Stimulated activated CD8-positive, alpha-beta memory T cell treated with anti-CD3 and anti-CD28 coated beads, Interleukin-4, amount 100 ng/mL, for 1 hour (primary cell): ENCODE measurements around the gene SLC26A8.
A peak's percentile ranks its signal among the peaks of the same experiment; 100 is the strongest.
"Not testable (repeated sequence)": the region's sequence is repeated elsewhere in the genome, so short reads cannot be mapped to it uniquely, and the experiment has no call there.

Source experiments
- DNase-seq, 2 donors: peaks; one replicate each; pipeline ENCODE4 v3.0.0-alpha.2; 2020; ENCODE audit warnings: low read depth in 2 of 2, low spot score in 1 of 2

The SLC26A8 gene

DNA sequence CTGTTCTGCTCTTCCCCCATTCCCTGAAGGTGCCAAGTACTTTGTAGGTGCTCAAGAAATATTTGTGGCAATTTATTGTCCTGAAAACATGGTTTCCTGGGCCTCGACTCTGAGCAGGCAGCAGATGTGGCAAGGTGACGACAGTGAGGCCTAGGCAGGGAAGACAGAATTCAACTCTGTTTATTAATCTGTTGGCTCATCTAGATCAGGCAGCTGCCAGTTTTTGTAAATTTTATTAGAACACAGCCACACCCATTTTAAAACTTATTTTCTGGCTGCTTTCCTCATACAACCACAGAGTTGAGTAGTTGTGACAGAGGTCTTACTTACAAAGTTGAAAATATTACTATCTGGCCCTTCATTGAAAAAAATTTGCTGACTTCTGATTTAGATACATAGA is 27.7 kb upstream of the SLC26A8 start:
- DNase-seq, result no peak

DNA sequence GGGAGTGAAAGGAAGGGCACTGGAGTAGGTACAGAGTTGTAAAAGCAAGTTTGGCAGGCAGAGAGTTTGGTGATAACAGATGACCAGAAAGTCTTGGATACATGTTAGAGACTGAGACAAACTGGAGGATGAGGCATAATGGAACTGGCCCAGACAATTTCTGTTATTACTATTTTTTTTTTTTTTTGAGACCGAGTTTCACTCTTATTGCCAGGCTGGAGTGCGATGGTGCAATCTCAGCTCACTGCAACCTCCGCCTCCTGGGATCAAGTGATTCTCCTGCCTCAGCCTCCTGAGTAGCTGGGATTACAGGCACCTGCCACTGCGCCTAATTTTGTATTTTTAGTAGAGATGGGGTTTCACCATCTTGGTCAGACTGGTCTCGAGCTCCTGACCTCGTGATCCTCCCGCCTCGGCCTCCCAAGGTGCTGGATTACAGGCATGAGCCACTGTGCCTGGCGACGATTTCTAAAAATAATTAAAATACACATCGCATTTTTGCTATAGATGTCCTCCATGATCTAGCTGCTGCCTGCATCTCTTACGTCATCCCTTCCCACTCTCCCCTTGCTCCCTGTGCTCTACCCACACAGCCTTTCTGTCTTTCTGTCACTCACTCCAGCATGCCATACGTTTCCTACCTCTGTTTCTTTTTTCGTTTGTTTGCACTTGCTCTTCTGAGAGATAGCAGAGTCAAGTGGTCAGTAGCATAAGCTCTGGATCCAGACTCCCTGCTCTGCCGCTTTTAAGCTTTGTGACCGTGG is 26.7 kb upstream of the SLC26A8 start:
- DNase-seq, result no peak

DNA sequence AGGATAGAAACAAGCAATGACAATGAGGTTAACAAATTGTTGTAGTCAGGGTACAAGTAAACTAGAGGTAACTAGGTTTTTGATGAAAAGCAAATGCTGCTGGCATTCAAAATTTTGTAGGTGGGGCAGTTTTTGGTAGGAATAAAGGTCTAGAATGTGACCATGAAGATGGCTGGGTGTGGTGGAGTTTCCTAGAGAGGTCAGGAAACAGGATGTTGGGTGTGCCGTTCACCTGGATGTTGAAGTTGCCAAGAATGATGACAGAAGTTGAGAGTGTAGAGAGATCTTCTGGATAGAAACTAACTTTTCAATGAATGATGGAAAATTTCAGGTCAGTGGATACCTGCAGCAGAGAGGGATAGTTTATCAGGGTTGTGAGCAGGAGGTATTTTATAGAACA is 25.9 kb upstream of the SLC26A8 start:
- DNase-seq, result no peak

DNA sequence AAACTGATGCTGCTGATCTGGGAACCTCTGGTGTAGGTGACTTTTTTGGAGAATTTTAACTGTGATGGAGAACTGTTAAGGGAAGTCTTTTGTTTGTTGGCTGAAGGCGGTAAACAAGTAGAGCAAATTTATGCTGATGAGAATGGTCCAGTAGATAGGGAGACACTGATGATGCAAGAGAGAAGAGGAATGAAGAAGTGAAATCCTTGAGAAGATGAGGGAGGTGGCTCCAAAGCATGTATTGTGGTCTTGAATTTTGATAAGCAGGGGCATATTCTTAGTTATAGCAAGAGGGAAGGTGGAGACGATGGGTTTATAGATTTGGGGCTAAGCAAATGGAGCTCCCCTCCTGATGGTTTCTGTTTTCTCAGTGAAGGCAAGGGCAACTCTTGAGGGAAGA is 25.1 kb upstream of the SLC26A8 start:
- DNase-seq, result no peak

DNA sequence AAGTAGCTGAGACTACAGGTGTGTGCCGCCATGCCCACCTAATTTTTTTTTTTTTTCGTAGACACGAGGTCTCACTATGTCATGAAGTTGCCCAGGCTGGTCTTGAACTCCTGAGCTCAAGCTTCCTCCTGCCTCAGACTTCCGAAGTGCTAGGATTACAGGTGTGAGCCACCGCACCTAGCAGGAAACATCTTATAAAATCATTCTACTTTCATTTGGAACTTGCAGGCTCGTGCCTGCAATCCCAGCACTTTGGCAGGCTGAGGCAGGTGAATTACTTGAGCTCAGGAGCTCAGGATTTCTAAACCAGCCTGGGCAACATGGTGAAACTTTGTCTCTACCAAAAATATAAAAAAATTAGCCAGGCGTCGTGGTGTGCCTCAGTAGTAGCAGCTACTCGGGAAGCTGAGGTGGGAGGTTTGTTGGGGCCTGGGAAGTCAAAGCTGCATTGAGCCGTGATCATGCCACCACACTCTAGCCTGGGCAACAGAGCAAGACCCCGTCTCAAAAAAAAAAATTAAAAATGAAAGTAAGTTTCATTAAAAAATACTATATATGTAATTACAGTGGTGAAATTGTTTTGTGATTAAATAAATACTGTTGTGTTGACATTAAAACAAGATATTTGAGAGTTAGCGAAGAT is 18.3 kb upstream of the SLC26A8 start:
- no peak for DNase-seq

DNA sequence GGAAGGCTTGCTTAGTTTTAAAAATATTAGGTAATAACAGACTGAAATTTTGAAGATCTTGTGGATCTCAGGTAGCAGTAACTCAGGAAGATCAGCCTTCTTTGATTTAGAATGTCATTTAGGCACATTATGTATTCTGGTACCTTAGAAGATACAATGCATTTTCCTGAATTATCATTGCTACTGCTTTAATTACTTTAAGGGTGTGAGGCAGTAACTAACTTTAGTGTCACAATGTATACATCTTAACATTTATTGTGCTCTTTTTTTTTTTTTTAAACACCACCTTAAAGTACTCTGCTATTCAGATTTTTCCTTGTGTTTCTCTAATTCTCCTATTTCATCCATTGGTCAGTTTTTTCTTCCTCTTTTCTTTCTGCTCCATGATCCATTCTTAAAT is 16.5 kb upstream of the SLC26A8 start:
- no peak for DNase-seq

DNA sequence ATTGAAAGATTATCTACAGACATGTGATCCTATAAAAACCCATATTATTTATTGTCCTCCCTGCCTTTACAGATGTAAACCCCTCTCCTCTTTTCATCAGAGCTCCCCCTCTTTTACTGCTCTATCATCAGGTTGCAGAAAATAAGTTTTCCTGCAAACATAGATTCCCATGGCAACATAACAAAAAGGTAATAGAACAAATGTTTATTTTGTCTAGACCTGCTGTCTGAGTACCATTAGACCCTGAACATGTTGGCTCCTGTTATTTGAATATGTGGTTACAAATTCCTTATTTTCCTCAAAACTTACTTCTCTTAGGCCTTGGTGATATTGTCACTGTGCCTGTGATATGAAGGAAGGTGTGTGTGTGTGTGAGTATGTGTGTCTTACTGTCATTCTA is 14.7 kb upstream of the SLC26A8 start:
- DNase-seq, result no peak

DNA sequence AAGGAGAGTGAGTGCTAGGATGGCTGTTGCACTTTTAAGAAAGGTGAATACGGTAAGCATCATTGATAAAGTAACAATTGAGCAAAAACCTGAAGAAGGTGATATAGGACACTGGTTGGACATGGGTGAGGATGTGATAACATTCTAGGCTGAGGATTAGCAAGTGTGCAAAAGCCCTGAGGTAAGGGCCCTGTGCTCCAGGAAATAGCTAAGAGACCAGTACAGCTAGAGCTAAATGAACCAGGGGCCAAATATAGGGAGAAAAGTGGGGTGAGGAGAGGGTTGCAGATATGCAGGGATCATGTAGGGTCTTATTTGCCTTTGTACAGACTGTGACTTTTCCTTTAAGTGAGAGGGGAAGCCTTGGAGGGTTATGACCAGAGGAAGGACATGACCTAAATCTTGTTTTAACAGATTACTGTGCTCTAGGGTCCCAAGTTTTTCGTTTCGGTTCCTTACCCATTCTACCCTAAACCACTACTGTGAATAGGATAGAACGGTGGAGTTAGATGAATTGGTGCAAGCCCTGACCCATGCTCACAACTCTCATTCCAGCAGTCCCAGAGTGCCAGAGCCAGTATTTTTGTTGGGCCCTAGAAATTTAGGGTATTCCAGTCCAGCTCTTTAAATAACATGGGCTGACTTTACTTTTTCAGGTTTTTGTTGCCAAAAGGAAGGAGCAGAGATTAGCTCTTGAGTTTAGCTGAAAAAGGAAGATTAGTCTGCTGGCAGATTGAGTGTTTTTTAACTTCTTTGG is 13.9 kb upstream of the SLC26A8 start:
- DNase-seq, result no peak

DNA sequence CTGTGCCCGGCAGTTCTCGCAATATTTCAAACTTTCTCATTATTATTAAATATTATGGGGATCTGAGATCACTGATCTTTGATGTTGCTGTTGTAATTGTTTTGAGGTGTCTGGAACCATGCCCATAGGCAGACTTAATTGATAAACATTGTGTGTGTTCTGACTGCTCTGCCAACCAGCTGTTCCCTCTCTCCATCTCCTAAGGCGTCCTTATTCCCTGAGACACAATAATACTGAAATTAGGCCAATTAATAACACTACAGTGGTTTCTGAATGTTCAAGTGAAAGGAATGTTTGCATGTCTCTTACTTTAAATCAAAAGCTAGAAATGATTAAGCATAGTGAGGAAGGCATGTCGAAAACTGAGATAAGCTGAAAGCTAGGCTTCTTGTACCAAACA is 10.8 kb upstream of the SLC26A8 start:
- DNase-seq, result no peak

DNA sequence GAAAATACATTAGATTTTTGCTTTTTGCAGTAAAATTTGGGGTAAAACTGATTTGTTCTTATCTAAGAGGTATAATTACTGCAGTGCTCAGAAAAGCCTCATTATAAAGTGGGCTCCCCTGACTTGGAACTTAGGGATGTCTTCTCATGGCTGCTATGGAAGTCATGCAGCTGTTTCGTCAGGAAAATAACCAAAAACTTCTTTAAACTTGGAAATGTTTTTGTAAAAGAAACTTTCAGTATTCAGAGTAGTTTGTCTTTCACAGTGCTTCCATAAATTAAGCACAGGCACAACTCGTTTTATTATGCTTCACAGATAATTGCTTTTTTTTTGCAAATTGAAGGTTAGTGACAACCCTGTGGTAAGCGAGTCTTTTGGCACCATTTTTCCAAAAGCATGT is 10.0 kb upstream of the SLC26A8 start:
- no peak for DNase-seq

DNA sequence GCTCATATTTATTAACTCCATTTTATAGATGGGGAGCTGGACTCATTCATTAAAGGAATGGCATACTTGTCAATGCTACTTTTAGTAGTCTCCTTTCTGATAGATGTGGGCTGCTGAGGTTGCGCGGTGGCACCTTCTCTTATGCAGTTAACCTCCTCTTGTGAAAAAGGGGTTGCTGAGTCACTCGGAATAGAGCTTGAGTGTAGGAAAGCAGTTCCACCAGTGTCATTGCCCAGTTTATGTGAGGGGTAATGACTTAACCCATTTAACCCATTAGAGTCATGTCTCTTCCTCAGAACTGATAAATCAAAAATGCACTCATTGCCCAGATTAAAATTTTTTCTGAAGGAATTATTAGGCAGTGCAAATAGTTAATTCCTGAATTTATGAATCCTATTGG is 9.5 kb upstream of the SLC26A8 start:
- no peak for DNase-seq

DNA sequence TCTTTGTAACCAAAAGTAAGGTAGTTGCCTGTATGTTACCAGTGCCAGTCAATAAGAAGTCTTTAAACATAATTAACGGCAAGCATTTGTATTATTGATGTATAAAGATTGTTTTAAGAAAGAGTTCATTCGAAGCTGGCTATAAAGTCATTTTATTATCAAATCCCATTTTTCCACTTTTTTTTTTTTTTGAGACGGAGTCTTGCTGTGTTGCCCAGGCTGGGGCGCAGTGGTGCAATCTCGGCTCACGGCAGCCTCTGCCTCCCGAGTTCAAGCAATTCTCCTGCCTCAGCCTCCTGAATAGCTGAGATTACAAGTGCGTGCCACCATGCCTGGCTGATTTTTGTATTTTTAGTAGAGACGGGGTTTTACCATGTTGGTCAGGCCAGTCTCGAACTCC is 8.7 kb upstream of the SLC26A8 start:
- not testable (repeated sequence) for DNase-seq

DNA sequence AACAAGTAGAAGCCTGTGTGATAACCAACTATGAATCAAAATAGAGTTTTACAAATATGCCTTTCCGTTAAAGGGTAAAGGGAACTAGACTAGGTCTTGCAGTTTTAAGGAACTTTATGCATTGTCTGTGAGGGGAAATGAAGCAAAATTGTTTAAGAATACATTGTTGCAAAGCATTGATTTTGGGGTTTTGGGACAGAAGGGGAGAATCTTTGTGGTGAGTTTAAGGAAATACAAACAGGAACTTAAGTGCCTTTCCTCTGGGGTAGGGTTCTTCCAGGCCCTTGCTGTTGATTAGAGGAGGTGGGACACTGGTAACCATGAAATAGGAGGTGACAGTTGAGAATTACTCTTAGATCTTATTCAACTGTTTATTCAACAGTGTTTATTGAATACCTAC is 7.8 kb upstream of the SLC26A8 start:
- DNase-seq, result no peak

DNA sequence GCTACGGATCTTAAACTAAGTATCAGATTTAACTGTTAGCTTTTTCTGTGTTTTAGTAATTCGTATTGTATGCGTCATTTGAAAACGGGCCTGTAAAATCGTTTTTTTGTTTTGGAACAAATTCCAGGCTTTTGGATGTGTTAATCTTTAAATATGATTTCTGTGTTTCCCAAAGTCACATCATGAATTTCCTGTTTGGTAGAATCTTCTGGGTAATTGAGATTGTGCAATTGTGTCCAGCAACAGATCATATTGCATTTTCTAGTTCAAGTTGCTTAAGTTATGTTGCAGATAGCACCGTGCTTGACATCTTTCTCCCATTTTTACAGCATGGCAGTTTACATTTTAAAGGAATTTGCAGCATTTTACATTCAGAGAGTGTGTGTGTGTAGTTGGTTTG is 5.0 kb upstream of the SLC26A8 start:
- no peak for DNase-seq

DNA sequence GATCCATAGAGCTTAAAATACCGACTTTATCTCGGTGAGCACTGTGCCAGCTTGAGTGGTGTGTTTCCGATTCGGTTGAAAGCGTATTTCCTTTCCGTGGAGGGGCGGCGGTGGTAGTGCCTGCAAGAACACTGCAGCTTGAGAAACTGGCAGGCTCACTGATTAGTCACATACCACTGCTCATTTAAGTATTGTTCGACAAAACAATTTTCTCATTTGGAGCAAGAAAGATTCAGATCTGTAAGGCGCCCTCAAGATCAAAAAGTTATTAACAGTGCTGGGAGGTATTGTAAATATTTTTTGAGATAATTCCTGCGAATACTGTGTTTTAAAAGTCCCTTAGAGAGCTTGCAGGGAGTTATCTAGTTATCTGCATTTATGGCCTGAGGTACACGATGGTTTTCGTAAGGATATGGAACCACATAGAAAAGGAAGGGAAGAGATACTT is 4.5 kb upstream of the SLC26A8 start:
- peak; percentile 28 to 65 for DNase-seq

DNA sequence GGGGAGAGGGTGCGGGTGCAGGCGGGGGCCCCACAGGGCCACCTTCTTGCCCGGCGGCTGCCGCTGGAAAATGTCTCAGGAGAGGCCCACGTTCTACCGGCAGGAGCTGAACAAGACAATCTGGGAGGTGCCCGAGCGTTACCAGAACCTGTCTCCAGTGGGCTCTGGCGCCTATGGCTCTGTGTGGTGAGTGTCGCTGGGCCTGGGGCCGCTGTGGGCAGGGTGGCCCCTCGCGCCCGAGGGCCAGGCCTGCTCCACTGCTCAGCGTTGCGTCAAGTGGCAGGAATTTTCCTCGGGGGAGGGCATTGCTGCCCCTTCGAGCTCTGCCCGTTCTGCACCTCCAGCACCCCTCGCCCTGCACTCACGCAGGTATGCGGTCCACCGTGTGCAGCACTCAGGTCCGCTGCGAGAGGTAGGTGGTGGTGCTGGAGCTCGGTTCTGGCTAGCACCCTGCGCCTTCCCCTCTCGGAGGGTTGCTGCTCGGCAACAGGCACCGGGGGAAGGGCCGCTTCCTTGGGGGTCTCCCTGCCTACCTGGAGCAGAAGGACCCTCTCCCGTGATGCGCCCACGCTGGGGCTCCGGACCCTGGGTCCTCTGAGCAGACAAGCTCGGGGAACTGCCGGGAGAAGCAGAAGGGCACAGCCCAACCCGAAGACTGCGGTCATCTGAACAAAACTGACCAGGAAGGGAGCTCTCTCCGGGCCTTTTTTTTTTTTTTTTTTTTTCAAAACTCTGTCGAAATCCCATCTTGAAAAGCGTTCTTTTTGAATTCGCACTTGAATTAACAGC is 3.8 kb upstream of the SLC26A8 start:
- peak in 1 of 2 donors; percentile 15 for DNase-seq

DNA sequence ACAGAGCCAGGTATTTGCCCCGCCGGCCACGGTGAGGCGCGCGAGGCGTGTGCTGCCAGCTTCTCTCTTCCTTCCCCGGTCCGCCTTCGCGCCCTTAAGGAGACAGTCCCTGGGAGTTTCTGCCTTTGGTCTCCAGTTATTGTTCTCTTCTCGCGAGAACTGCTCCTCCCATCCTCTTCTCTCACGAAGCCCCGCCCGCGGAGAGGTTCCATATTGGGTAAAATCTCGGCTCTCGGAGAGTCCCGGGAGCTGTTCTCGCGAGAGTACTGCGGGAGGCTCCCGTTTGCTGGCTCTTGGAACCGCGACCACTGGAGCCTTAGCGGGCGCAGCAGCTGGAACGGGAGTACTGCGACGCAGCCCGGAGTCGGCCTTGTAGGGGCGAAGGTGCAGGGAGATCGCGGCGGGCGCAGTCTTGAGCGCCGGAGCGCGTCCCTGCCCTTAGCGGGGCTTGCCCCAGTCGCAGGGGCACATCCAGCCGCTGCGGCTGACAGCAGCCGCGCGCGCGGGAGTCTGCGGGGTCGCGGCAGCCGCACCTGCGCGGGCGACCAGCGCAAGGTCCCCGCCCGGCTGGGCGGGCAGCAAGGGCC is 3.2 kb upstream of the SLC26A8 start, which contains the start of gene MAPK14:
Gene MAPK14 (plus strand): TSS at position 308 of the 587 bp plus-strand sequence. CDS start 350 bp downstream, outside the sequence.
- peak; percentile 91 to 96 for DNase-seq

DNA sequence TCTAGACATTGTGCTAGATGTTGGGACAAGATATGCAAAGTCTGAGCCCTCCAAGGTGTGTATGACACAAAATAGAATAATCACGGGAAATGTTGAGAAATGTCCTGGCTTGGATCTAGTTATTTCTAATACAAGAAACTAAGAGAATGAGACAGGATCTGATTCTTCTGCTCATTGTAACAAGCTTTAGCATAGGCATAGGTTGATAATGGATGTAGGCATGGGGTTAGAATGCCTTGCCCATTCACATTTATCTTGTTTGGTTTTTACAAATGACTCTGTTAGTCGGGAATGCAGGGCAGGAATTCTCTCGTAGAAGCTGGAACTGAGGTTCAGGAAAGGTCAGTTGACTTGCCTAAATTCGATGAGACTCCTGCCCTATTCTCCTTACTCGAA is 1.5 kb upstream of the SLC26A8 start:
- DNase-seq, result no peak

DNA sequence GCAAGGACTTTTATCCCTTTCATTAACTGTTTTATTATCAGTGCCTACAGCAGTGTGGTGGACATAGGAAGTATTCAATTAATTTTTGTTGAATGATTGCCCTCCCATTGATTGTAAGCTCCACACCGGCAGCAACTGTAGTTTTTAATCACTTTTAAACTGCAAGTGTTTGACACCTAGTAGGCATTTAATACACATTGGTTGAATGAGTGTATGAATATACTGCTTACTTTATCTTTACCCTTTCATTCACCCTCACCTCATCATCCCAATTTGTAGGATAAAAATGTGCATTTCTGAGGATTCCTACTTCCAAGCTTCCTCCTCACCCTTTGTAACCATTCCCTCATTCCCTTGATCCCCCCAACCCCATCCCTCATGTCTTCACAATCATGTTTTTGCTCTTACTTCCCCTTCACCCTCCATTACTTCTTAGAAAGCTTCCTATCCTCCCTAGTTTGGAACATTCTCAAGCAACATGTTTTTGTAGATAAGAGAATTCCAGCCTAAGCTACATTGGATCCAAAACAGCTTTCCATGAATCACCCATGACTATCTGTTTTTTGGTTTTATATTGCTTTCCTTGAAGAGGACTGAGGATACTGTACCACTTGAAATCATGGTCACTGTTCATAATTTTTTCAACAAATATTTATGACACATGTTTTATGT is 955 bp upstream of the SLC26A8 start:
- DNase-seq, result no peak

DNA sequence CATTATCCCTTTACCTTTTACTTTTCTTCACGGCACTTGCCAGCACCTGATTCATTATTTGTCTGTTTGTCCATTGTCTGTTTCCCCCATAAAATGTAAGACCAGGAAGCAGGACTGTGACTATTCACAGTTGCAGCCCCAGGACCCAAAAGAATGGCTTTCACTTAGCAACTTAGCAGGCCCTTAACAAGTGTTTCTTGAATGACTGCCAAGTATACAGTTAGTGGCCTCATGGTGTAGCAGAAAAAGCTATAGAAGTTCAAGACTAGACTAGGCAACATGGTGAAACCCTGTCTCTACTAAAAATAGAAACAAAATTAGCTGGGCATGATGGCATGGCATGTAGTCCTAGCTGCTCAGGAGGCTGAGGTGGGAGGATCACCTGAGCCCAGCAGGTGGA is 4.3 kb downstream of the SLC26A8 start:
- DNase-seq, result no peak
